ENCODE results near the gene KLK10. TPM values are rescaled to one million over a fixed set of nuclear protein-coding genes. Genes with fewer than 3 reads are reported as not detected.

The KLK10 gene
- total RNA-seq, 4 donors from 2014 or later, result 1.6 to 14.2 (median 9.8) TPM; not detected in 1

DNA sequence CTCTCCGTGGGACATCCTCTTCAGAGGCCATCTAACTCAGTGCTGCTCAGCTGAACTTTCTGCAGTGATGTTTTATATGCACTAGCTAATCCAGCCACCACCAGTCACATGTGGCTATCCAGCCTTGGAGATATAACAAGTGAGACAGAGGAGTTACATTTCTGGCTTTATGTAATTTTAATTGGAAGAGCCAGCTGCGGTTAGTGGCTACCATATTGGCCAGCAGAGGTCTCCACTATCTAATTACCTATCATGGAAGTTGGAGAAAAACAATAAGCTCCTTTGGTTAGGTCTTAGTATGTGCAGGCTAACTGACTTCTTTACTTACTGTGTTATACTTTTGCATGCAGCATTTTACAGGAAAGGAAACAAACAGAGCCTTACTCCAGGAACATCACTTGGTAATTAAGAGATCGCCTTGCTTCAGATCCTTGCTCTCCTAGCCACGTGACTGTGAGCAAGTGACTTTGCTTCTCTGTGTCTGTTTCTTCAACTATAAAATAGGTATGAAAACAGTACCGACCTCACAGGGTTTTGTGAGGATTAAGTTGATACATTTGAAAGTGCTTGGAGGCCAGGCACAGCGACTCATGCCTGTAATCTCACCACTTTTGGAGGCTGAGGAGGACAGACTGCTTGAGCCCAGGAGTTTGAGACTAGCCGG lies 1.6 kb upstream of the KLK10 start:
- DNase-seq (ENCODE audit: low spot score), result no peak
- TF ChIP-seq, protein P1, sequence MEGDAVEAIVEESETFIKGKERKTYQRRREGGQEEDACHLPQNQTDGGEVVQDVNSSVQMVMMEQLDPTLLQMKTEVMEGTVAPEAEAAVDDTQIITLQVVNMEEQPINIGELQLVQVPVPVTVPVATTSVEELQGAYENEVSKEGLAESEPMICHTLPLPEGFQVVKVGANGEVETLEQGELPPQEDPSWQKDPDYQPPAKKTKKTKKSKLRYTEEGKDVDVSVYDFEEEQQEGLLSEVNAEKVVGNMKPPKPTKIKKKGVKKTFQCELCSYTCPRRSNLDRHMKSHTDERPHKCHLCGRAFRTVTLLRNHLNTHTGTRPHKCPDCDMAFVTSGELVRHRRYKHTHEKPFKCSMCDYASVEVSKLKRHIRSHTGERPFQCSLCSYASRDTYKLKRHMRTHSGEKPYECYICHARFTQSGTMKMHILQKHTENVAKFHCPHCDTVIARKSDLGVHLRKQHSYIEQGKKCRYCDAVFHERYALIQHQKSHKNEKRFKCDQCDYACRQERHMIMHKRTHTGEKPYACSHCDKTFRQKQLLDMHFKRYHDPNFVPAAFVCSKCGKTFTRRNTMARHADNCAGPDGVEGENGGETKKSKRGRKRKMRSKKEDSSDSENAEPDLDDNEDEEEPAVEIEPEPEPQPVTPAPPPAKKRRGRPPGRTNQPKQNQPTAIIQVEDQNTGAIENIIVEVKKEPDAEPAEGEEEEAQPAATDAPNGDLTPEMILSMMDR (IDR thresholded peaks at IDR 0.05), result no peak

DNA sequence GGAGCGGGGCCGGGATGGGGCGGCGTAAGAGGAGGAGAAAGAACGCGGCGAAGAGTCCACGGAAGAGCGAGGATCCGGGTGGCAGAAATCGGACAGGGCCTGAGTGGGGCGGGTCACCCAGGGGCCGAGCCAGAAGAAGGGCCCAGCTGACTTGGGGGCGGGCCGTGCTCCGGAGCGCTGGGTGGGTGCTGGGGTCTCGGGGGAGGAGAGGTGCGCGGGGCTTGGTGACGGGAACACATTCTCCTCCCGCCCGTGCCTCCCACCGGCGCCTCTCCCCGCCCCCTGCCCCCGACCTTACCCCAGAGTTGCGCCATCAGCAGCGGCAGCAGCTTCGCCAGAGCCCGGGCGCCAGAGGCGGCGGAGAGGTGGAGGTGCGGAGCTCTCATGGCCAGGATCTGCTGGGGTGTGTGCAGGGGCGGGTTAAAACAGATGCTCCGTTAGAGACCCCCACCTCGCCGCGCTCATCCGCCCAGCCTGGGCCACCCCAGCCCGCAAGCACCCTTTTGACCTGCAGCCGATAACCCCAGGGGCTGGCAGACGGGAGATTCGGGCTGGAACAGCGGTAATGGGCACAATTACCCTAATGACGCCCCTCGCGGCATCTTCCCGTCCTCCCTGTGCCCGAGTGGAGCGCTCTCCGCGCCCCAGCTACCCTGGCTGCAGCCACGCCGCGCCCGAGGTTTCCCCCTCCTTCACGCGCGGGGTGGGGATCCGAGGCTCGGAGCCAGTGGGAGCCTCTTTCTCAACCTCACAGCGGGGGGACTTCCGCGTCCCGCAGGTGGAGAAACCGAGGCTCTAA lies 565 bp downstream of the KLK10 start:
- DNase-seq (ENCODE audit: low spot score) (no peak), ATAC-seq (ENCODE audit: low FRiP score) (peak; percentile 73)
- TF ChIP-seq, protein P1 (IDR thresholded peaks at IDR 0.05), result no peak

More for the DNA sequence above, 1.6 kb upstream of the KLK10 start:
- ATAC-seq (ENCODE audit: low FRiP score), result no peak

DNA sequence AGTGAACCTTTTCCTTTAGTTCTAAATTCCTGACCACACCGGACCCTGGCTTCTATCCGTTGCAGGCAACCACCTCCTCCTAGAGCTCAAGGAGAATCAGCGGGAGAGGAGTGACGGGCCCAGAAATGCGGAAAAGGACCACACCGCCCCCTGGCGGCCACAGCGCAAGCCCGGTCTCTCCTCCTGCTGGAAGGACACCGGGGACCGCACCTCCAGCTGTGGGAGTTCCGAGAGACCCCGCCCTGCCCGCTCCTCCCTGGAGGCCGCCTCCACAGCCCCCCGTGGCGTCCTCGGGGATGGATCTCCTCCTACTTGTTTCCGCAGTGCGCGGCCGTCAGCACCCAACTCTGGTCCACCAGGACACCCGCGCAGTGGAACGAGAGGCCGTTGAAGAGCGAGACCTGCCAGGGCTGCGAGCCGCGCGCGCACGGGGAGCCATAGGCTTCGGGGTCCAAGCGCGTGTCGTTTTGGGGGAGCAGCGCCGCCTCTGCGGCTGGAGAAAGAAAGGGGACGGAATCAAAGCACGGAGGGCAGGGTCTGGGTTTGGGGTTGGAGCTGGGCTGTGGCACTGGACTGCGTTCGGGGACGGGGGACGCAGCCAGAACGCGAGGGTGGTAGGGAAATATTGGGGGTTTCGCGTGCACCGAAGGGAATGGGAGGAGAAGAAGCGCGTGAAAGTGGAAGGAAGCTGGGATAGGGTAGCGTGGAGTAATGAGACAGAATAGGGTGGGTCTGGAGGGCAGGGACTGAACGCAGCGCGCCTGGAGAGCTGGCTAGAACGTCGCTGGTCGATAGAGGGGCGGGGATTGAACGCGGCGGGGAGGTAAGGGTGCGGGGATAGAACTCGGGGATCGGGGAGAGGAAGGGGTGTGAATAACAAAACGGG lies 2.5 kb downstream of the KLK10 start:
- ATAC-seq (ENCODE audit: low FRiP score), result peak; percentile 57
- TF ChIP-seq, protein P1 (IDR thresholded peaks at IDR 0.05), result peak in 1 of 3 donors; percentile 70
- DNase-seq (ENCODE audit: low spot score), result no peak

DNA sequence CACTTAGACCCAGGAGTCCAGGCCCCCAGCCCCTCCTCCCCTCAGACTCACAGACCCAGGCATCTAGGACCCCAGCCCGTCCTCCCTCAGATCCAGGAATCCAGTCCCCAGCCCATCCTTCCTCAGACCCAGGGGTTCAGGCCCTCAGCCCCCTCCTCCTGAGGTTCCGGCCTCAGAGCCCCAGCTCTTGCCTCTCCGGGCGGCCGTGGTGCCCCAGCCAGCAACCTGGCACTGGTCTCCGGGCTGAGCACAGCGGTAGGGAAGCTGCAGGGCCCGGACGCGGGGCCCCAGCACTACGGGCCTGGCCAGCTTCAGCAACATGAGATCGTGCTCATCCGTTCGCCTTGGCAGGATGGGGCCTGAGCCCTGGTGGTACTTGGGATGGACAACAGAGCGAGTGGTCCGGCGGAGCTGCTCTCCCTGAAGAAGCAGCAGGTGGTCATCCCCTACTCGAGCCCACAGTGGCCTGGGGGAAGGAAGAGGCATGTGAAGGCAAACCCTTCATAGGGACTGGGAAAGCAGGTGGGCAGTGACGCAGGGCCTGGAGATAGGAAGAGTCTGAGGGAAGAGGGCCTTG lies 3.7 kb downstream of the KLK10 start:
- ATAC-seq (ENCODE audit: low FRiP score), result no peak
- no peak for DNase-seq (ENCODE audit: low spot score)
- TF ChIP-seq, protein P1 (IDR thresholded peaks at IDR 0.05), result no peak

DNA sequence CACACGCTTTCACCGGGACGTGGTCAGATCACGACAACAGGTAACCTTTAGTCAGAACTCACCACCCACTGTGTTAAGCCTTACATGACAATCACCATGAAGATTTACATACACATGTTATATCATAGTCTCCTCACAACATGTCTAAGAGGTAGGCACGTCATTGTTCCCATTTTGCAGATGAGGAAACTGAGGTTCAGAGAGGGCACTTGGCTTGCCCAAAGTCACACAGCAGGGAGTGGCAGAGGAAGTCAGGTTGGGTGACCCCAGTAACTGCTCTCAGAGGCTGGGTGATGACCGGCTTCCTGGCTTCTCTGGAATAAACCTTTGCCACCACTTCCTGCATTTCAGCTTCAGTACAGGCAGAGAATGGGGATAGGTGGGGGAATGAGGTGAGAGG lies 5.3 kb downstream of the KLK10 start:
- ATAC-seq (ENCODE audit: low FRiP score), result no peak
- no peak for DNase-seq (ENCODE audit: low spot score)
- TF ChIP-seq, protein P1 (IDR thresholded peaks at IDR 0.05), result no peak

DNA sequence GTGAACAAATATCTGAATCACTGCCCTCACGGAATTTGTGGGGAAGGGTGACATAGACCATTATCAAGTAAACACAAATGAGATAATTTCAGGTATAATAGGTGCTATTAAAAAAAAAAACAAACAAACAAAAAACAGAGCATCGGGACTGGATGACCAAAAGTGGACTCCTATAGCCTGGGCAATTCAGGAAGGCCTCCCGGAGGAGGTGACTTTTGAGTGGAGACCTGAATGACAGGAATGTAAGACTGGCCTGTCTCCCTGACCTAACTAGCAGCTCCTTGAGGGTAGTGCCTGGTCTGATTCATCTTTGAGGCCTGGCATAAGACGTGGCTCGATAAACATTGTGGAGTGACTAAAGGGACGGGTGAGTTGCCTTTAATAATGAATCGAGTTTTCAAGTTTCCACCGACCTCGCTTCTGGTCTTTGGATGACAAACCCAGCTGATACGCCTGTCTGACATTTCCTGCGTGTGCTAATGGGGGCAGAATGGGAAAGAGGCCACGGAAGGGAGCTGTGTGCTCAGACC lies 6.8 kb downstream of the KLK10 start:
- ATAC-seq (ENCODE audit: low FRiP score) (no peak), DNase-seq (ENCODE audit: low spot score) (no peak)
- TF ChIP-seq, protein P1 (IDR thresholded peaks at IDR 0.05), result no peak

Data from omental fat pad (tissue), 4 donors.